NCI-H2171 (cell line): ENCODE data around the gene EPC1.
"Not testable (repeated sequence)": the region's sequence is repeated elsewhere in the genome, so short reads cannot be mapped to it uniquely, and the experiment has no call there.

Experiments used
- DNase-seq: peaks from one replicate; lab custom pipeline; 2025; lab: John Stamatoyannopoulos, UW

Gene EPC1

GRCh38 chr10:32279795-32280194, 67.2 kb downstream of the EPC1 start:
- DNase-seq = no peak

- no peak for DNase-seq
These were observed 73.6 kb downstream of the EPC1 start for GRCh38 chr10:32273336-32273735.

GRCh38 chr10:32271617-32272016, 75.3 kb downstream of the EPC1 start:
- DNase-seq = no peak

- no peak for DNase-seq
These were observed 77.4 kb downstream of the EPC1 start for GRCh38 chr10:32269343-32270100.

- no peak for DNase-seq
These were observed 78.2 kb downstream of the EPC1 start for GRCh38 chr10:32268788-32269187.

GRCh38 chr10:32266979-32267378, 80.0 kb downstream of the EPC1 start:
- DNase-seq = no peak

GRCh38 chr10:32266566-32266965, 80.4 kb downstream of the EPC1 start:
- no peak for DNase-seq

GRCh38 chr10:32265756-32266155, 81.2 kb downstream of the EPC1 start:
- no peak for DNase-seq

GRCh38 chr10:32263300-32263699, 83.7 kb downstream of the EPC1 start:
- no peak for DNase-seq

GRCh38 chr10:32259551-32259950, 87.4 kb downstream of the EPC1 start:
- DNase-seq = no peak

GRCh38 chr10:32256613-32257437, 90.1 kb downstream of the EPC1 start:
- no peak for DNase-seq

- no peak for DNase-seq
These were observed 93.1 kb downstream of the EPC1 start for GRCh38 chr10:32253821-32254220.

- DNase-seq = no peak
These were observed 93.7 kb downstream of the EPC1 start for GRCh38 chr10:32253276-32253675.

- DNase-seq = not testable (repeated sequence)
These were observed 96.5 kb downstream of the EPC1 start for GRCh38 chr10:32250489-32250888.

GRCh38 chr10:32246685-32247084, 100.3 kb downstream of the EPC1 start:
- no peak for DNase-seq

GRCh38 chr10:32245760-32246159, 101.2 kb downstream of the EPC1 start:
- DNase-seq = no peak

- no peak for DNase-seq
These were observed 102.3 kb downstream of the EPC1 start for GRCh38 chr10:32244421-32245207.

GRCh38 chr10:32244011-32244410, 102.9 kb downstream of the EPC1 start:
- DNase-seq = no peak

GRCh38 chr10:32241946-32242345, 105.0 kb downstream of the EPC1 start:
- DNase-seq = no peak

- no peak for DNase-seq
These were observed 106.5 kb downstream of the EPC1 start for GRCh38 chr10:32240471-32240870.

GRCh38 chr10:32239769-32240168, 107.2 kb downstream of the EPC1 start:
- DNase-seq = no peak

- DNase-seq = no peak
These were observed 109.2 kb downstream of the EPC1 start for GRCh38 chr10:32237644-32238345.
